PC-3 (cell line): ENCODE results near the gene ZNF266.

Experiments used
- CTCF ChIP-seq: fragments of 300-600 bp; sonication (generic); conservative IDR thresholded peaks from 2 replicates; pipeline ENCODE4 v1.5.1; 2017; ENCODE audit warnings: antibody characterized with exemption, low read depth, mild to moderate bottlenecking, low read length
- EZH2 ChIP-seq: fragments of 300-600 bp; sonication (generic); IDR thresholded peaks from one replicate; pipeline ENCODE4 v1.6.1; 2017; ENCODE audit warnings: antibody characterized with exemption, mild to moderate bottlenecking, low read length; ENCODE audit not compliant: unreplicated experiment

- TF ChIP-seq CTCF, result peak; percentile 63
- no peak for TF ChIP-seq EZH2
Measured at GRCh38 chr19:9431475-9431874, 3.9 kb downstream of the ZNF266 start.
